NT2/D1 (cell line): ENCODE data around the gene SNRPA.

Experiments used
- SUZ12 ChIP-seq: IDR thresholded peaks from 2 replicates; pipeline ENCODE4 v1.6.1; 2011; ENCODE audit not compliant: insufficient read length, insufficient read depth; ENCODE audit errors: extremely low read depth
- YY1 ChIP-seq: IDR thresholded peaks from 2 replicates; pipeline ENCODE4 v1.6.1; 2011; ENCODE audit not compliant: insufficient read length, insufficient read depth
- ZNF274 ChIP-seq: IDR thresholded peaks from 2 replicates; pipeline ENCODE4 v1.6.1; 2011; ENCODE audit warnings: mild to moderate bottlenecking, low read depth, low read length

GRCh38 chr19:40705950-40706619, 44.9 kb upstream of the SNRPA start:
- TF ChIP-seq ZNF274 (no peak), SUZ12 (no peak), YY1 (no peak)
